Activated naive CD4-positive, alpha-beta T cell treated with anti-CD3 and anti-CD28 coated beads for 36 hours (primary cell): ENCODE results near the gene XG. TPM values are rescaled to one million over a fixed set of nuclear protein-coding genes. Genes with fewer than 3 reads are reported as not detected.
"Not testable (repeated sequence)": the region's sequence is repeated elsewhere in the genome, so short reads cannot be mapped to it uniquely, and the experiment has no call there.

Experiments used
- CTCF ChIA-PET: fragments of 350-600 bp; sonication (Branson Sonifier 250); formaldehyde crosslinking; loops from one replicate; lab custom pipeline; 2021; ENCODE audit warnings: antibody characterized with exemption; lab: Charles Lee
- DNase-seq: peaks from one replicate; pipeline ENCODE4 v3.0.0-alpha.2; 2020
- H3K27ac Mint-ChIP-seq: one replicate; pipeline ENCODE4 v1.8.0; 2021; ENCODE audit warnings: mild to moderate bottlenecking, mixed read lengths
- H3K27me3 Mint-ChIP-seq: one replicate; pipeline ENCODE4 v1.8.0; 2021; ENCODE audit warnings: low read depth, mixed read lengths
- H3K36me3 Mint-ChIP-seq: one replicate; pipeline ENCODE4 v1.8.0; 2021; ENCODE audit warnings: low read depth, mixed read lengths
- H3K4me1 Mint-ChIP-seq: one replicate; pipeline ENCODE4 v1.8.0; 2021; ENCODE audit warnings: low read depth, mixed read lengths
- H3K4me3 Mint-ChIP-seq: one replicate; pipeline ENCODE4 v1.8.0; 2021; ENCODE audit warnings: mild to moderate bottlenecking, moderate library complexity, mixed read lengths
- H3K9me3 Mint-ChIP-seq: one replicate; pipeline ENCODE4 v1.8.0; 2021; ENCODE audit warnings: mixed read lengths
- intact Hi-C: fragments of 100-400 bp; cut with micrococcal nuclease; formaldehyde crosslinking; loops from one replicate; pipeline ENCODE4 v1.15.1; 2023
- total RNA-seq, 2 experiments: library from RNA; stranded (reverse); gene quantifications; one replicate each; pipeline ENCODE4 v1.2.3, GENCODE V29; 2021

The XG gene
- total RNA-seq, 2 experiments from 2014 or later, result not detected

GRCh38 chrX:2767631-2768455 is 16.0 kb downstream of the XG start:
- H3K4me1 Mint-ChIP-seq, result peaks cover 7% of the 10 kb centered on the region
- peaks cover 9% of the 10 kb centered on the region for H3K27me3 Mint-ChIP-seq
- DNase-seq, result no peak
- no peak overlapping the region for H3K4me3 Mint-ChIP-seq
- H3K36me3 Mint-ChIP-seq, result peaks cover 3% of the 10 kb centered on the region
- H3K9me3 Mint-ChIP-seq, result no peaks in the 10 kb centered on the region
- intact Hi-C loops, result no loop called here
- CTCF ChIA-PET, result no interaction called here
- H3K27ac Mint-ChIP-seq, result no peak overlapping the region

DNA sequence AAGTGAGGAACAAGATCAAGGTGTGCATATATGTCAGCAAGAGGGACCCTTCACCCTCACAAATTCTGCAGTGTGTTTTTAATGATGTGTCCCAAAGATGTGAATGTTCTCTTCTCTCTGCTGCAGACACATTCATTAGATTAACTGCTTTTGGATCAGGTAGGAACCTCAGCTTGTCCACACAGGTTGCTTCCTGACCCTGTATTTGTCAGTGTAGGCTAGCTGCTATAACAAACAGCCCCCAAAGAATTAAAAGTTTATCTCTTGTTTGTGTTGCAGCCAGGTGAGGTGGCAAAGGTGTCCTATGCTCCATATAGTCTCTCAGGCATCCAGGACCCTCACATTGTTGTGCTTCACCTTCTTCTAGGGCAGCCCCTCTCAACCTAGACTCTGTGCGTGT is 17.8 kb downstream of the XG start:
- H3K4me1 Mint-ChIP-seq, result peaks cover 7% of the 10 kb centered on the region
- peaks cover 16% of the 10 kb centered on the region for H3K27me3 Mint-ChIP-seq
- peaks cover 3% of the 10 kb centered on the region for H3K36me3 Mint-ChIP-seq
- DNase-seq, result no peak
- H3K27ac Mint-ChIP-seq, result no peak overlapping the region
- CTCF ChIA-PET, result no interaction called here
- H3K9me3 Mint-ChIP-seq, result peaks cover 6% of the 10 kb centered on the region
- no peak overlapping the region for H3K4me3 Mint-ChIP-seq
- intact Hi-C loops, result no loop called here

GRCh38 chrX:2773166-2774055 is 21.6 kb downstream of the XG start:
- H3K27ac Mint-ChIP-seq, DNase-seq, intact Hi-C loops, H3K36me3 Mint-ChIP-seq, H3K4me3 Mint-ChIP-seq, CTCF ChIA-PET, H3K4me1 Mint-ChIP-seq, H3K9me3 Mint-ChIP-seq: not testable (repeated sequence)
- H3K27me3 Mint-ChIP-seq, result peaks cover 22% of the 10 kb centered on the region

DNA sequence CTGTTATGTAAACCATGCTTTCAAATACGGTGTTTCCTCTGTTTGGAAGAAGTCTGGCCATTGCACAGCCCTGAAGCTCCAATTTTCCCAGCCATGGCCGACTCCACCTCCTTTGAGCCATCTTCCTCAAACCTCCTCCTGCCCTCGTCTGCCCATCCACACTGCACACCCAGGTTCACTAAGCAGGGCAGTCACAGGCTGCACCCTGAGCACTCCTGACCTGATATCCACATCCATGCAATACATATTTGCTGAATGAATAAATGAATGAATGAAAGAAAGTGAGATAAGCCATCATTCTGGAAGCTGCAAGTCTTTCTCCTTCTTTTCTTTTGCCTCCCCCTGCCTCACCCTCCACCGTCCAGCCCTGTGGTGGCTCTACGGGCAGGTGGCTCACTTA is 22.2 kb downstream of the XG start:
- CTCF ChIA-PET, result no interaction called here
- DNase-seq, result no peak
- H3K4me3 Mint-ChIP-seq, result no peak overlapping the region

DNA sequence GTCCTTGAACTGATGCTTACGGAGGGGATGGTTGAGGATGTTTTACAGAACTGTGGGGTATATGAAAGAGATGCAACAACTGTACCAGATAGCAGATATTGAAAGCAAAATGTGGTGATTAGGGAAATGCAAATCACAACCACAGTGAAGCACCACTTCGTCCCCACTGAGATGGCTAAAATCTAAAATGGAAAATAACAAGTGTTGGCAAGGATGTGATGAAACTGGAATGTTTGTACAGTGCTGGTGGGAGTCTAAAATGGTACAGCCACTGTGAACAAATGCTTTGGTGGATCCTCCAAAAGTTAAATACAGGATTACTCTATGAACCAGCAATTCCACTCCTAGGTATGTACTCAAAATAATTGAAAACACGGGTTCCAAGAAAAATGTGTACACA is 22.9 kb downstream of the XG start:
- peaks cover 7% of the 10 kb centered on the region for H3K9me3 Mint-ChIP-seq
- no peak overlapping the region for H3K27ac Mint-ChIP-seq
- peaks cover 18% of the 10 kb centered on the region for H3K27me3 Mint-ChIP-seq
- intact Hi-C loops, result no loop called here
- H3K36me3 Mint-ChIP-seq, result peaks cover 3% of the 10 kb centered on the region
- no peaks in the 10 kb centered on the region for H3K4me1 Mint-ChIP-seq
- DNase-seq, result no peak
- CTCF ChIA-PET, result no interaction called here
- no peak overlapping the region for H3K4me3 Mint-ChIP-seq

More for the DNA sequence above, 22.2 kb downstream of the XG start:
- Mint-ChIP-seq H3K36me3 (peaks cover 3% of the 10 kb centered on the region), H3K4me1 (no peaks in the 10 kb centered on the region), H3K27me3 (peaks cover 20% of the 10 kb centered on the region), H3K27ac (no peak overlapping the region), H3K9me3 (peaks cover 7% of the 10 kb centered on the region)
- intact Hi-C loops, result no loop called here

DNA sequence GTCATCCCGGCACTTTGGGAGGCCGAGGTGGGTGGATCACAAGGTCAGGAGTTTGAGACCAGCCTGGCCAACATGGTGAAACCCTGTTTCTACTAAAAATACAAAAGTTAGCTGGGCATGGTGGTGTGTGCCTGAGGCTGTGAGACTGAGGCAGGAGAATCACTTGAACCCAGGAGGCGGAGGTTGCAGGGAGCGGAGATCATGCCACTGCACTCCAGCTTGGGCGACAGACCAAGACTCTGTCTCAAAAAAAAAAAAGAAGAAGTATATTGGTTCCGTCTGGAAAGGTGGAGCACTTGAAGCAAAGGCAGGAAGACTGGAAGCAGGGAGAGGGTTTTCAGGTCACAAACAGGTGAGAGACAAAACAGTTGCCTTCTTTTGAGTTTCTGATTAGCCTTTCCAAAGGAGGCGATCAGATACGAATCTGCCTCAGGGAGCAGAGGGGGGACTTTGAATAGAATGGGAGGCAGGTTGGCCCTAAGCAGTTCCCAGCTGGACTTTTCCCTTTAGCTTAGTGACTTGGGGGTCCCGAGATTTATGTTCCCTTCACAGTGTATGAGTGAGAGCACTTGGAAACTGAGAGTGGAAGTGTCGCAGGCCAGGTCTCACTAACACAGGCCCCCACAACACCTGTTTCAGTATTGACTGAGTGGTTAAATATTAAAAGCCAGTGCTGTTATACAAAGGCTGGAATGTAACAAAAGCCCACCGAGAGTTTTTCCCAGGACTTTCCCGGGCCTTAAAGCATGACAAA is 28.8 kb downstream of the XG start:
- H3K27ac Mint-ChIP-seq, CTCF ChIA-PET, intact Hi-C loops, H3K4me3 Mint-ChIP-seq, H3K4me1 Mint-ChIP-seq, H3K36me3 Mint-ChIP-seq, H3K27me3 Mint-ChIP-seq, H3K9me3 Mint-ChIP-seq, DNase-seq: not testable (repeated sequence)

DNA sequence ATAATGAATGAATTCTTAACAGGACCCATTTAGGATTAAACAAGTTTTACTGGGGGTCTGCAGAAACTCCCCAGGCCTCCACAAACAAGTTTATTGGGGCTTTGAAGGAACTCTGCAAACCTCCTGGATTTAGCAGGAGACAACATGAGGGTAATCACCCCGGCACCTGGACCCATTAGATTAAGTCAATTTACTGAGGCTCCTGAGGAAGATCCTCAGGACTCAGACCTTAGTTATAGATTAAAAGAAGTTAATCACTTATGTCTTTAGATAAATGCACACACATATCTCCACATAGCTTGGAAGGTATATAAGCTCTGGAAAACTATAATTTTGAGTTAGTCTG is 29.4 kb downstream of the XG start:
- Mint-ChIP-seq H3K9me3 (no peaks in the 10 kb centered on the region), H3K27ac (no peak overlapping the region), H3K4me3 (no peak overlapping the region), H3K4me1 (peaks cover 6% of the 10 kb centered on the region), H3K36me3 (no peaks in the 10 kb centered on the region), H3K27me3 (no peaks in the 10 kb centered on the region)
- CTCF ChIA-PET, result no interaction called here
- DNase-seq, result no peak
- intact Hi-C loops, result no loop called here

- CTCF ChIA-PET, result no interaction called here
- Mint-ChIP-seq H3K4me3 (no peak overlapping the region), H3K27ac (no peak overlapping the region), H3K9me3 (no peaks in the 10 kb centered on the region), H3K36me3 (no peaks in the 10 kb centered on the region), H3K27me3 (no peaks in the 10 kb centered on the region), H3K4me1 (peaks cover 6% of the 10 kb centered on the region)
- intact Hi-C loops, result no loop called here
- DNase-seq, result no peak
Observed at GRCh38 chrX:2781698-2782097, 29.9 kb downstream of the XG start.

DNA sequence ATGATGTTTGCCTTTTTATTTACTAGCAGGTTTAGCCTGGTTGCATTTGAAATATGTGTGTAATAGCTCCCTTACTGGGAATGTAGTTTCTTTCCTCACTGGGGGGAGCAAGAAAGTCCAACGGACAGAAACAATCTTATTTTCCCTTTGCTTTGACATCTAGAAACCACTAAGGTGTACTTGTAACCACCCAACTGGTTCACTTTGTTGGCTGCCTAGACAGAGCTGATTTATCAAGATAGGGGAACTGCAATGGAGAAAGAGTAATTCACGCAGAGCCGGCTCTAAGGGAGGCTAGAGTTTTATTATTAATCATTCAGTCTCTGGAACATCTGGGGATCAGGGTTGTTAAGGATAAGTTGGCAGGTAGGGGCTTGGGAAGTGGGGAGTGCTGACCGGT is 30.3 kb downstream of the XG start:
- CTCF ChIA-PET, result no interaction called here
- no peak overlapping the region for H3K27ac Mint-ChIP-seq
- H3K9me3 Mint-ChIP-seq, result no peaks in the 10 kb centered on the region
- no peaks in the 10 kb centered on the region for H3K27me3 Mint-ChIP-seq
- H3K36me3 Mint-ChIP-seq, result no peaks in the 10 kb centered on the region
- DNase-seq, result no peak
- intact Hi-C loops, result no loop called here
- H3K4me1 Mint-ChIP-seq, result peaks cover 6% of the 10 kb centered on the region
- no peak overlapping the region for H3K4me3 Mint-ChIP-seq

GRCh38 chrX:2782778-2783177 is 30.9 kb downstream of the XG start:
- DNase-seq, result no peak
- CTCF ChIA-PET, result no interaction called here
- no peaks in the 10 kb centered on the region for H3K36me3 Mint-ChIP-seq
- no peaks in the 10 kb centered on the region for H3K27me3 Mint-ChIP-seq
- H3K4me1 Mint-ChIP-seq, result peaks cover 6% of the 10 kb centered on the region
- no peak overlapping the region for H3K27ac Mint-ChIP-seq
- no peak overlapping the region for H3K4me3 Mint-ChIP-seq
- H3K9me3 Mint-ChIP-seq, result no peaks in the 10 kb centered on the region
- intact Hi-C loops, result no loop called here

DNA sequence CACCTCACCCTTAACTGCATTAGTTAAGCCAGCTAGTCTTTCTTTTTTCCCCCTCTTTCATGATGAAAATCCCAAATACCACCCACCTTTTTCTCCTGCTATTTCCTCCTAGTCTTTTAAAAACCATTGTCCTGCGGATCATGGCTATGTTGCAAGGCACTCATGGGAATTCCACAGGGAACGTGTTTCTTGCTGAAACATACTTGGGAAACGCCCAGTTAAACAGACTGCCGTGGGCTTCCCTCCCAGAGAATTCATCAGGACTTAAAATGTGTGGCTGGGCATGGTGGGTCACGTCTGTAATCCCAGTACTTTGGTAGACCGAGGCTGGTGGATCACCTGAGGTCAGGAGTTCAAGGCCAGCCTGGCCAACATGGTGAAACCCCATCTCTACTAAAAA is 32.2 kb downstream of the XG start:
- peaks cover 6% of the 10 kb centered on the region for H3K4me1 Mint-ChIP-seq

GRCh38 chrX:2785538-2785937 is 33.7 kb downstream of the XG start:
- peaks cover 6% of the 10 kb centered on the region for H3K4me1 Mint-ChIP-seq
- no peaks in the 10 kb centered on the region for H3K9me3 Mint-ChIP-seq
- CTCF ChIA-PET, result no interaction called here
- H3K27ac Mint-ChIP-seq, result no peak overlapping the region
- H3K36me3 Mint-ChIP-seq, result no peaks in the 10 kb centered on the region
- intact Hi-C loops, result no loop called here
- no peaks in the 10 kb centered on the region for H3K27me3 Mint-ChIP-seq
- H3K4me3 Mint-ChIP-seq, result no peak overlapping the region
- DNase-seq, result no peak

More for the DNA sequence above, 32.2 kb downstream of the XG start:
- Mint-ChIP-seq H3K27ac (no peak overlapping the region), H3K27me3 (no peaks in the 10 kb centered on the region), H3K4me3 (no peak overlapping the region), H3K9me3 (no peaks in the 10 kb centered on the region), H3K36me3 (no peaks in the 10 kb centered on the region)
- CTCF ChIA-PET, result no interaction called here
- no peak for DNase-seq
- intact Hi-C loops, result no loop called here
